Stomach smooth muscle (tissue), 2 donors: Measurements from ENCODE around the gene PRIMA1.
A peak's percentile ranks its signal among the peaks of the same experiment; 100 is the strongest.
"Not testable (repeated sequence)": the region's sequence is repeated elsewhere in the genome, so short reads cannot be mapped to it uniquely, and the experiment has no call there.

Experiments
- H3K27ac ChIP-seq: one replicate; pipeline ENCODE4 v1.7.0; 2013; ENCODE audit warnings: mild to moderate bottlenecking, low read length, inconsistent platforms
- H3K27me3 ChIP-seq, 2 donors: one replicate each; pipeline ENCODE4 v1.7.0; 2013; ENCODE audit warnings: low read length in 2 of 2; ENCODE audit not compliant: insufficient read depth in 2 of 2, control insufficient read depth in 1 of 2
- H3K36me3 ChIP-seq, 2 donors: one replicate each; pipeline ENCODE4 v1.7.0; 2013; ENCODE audit warnings: low read length in 2 of 2; ENCODE audit not compliant: control insufficient read depth in 2 of 2, insufficient read depth in 2 of 2
- H3K4me1 ChIP-seq: one replicate; pipeline ENCODE4 v1.7.0; 2013; ENCODE audit warnings: low read length; ENCODE audit not compliant: control insufficient read depth, insufficient read depth
- H3K4me3 ChIP-seq, 2 donors: one replicate each; pipeline ENCODE4 v1.7.0; 2013; ENCODE audit warnings: low read length in 2 of 2
- H3K9ac ChIP-seq, 2 donors: one replicate each; pipeline ENCODE4 v1.7.0; 2013; ENCODE audit warnings: low read length in 2 of 2, mild to moderate bottlenecking in 1 of 2
- H3K9me3 ChIP-seq, 2 donors: one replicate each; pipeline ENCODE4 v1.7.0; 2013; ENCODE audit warnings: low read length in 2 of 2; ENCODE audit not compliant: control insufficient read depth in 2 of 2
- donor health status: healthy.
- donor health status: Pancreatic carcinoma.

Gene PRIMA1

DNA sequence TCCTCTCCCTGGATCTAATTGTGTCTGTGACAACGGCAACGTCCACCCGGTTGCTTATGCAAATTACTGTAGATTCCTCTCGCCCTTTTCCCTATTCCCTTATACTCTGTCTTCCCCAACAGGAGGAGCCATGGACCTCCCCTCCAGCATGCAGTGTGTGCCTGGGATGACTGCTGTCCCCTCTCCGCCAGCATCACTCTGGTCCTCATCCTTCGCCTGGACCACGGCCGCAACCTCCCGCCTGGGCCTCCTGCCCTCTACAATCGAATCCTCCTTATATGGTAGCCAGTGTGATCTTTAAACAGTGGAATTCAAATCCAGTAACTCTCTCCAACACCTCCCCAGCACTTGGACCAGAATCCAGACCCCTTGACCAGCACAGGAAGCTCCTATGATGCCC lies 30.6 kb upstream of the PRIMA1 start:
- Histone ChIP-seq H3K4me1 (no peaks in the 10 kb centered on the region), H3K27ac (no peak overlapping the region), H3K9me3 (peaks cover 3 to 9% of the 10 kb centered on the region in 2 donors), H3K36me3 (no peaks in the 10 kb centered on the region), H3K4me3 (no peak overlapping the region), H3K27me3 (peaks cover under 1 to 4% of the 10 kb centered on the region in 2 donors), H3K9ac (no peak overlapping the region)

GRCh38 chr14:93811676-93812075 lies 23.4 kb upstream of the PRIMA1 start:
- no peak overlapping the region for H3K4me3 ChIP-seq
- H3K36me3 ChIP-seq, result no peaks in the 10 kb centered on the region
- H3K27ac ChIP-seq, result no peak overlapping the region
- H3K9me3 ChIP-seq, result peaks cover 3 to 13% of the 10 kb centered on the region in 2 donors
- H3K4me1 ChIP-seq, result no peaks in the 10 kb centered on the region
- no peaks in the 10 kb centered on the region for H3K27me3 ChIP-seq
- H3K9ac ChIP-seq, result no peak overlapping the region

DNA sequence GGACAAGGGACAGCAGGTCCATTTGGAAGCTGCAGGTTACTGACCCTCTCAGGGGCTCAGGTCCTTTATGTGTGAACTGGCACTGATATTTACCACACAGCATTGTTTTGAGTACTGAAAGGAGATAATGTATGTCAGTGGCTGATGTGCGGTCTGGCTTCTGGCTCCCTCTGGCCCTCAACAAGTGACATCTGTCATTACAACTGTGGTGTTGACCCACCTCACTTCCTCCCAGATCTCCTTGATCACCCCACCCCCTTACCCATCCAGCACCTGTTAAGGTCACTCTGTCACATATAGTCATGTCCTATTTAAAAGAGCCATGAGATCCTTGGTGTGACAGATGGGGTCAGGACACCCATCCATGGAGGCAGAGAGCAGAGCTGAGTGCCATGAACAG lies 22.7 kb upstream of the PRIMA1 start:
- no peaks in the 10 kb centered on the region for H3K27me3 ChIP-seq
- peaks cover 3 to 13% of the 10 kb centered on the region in 2 donors for H3K9me3 ChIP-seq
- H3K9ac ChIP-seq, result no peak overlapping the region
- no peaks in the 10 kb centered on the region for H3K4me1 ChIP-seq
- H3K36me3 ChIP-seq, result no peaks in the 10 kb centered on the region
- no peak overlapping the region for H3K27ac ChIP-seq
- H3K4me3 ChIP-seq, result no peak overlapping the region

DNA sequence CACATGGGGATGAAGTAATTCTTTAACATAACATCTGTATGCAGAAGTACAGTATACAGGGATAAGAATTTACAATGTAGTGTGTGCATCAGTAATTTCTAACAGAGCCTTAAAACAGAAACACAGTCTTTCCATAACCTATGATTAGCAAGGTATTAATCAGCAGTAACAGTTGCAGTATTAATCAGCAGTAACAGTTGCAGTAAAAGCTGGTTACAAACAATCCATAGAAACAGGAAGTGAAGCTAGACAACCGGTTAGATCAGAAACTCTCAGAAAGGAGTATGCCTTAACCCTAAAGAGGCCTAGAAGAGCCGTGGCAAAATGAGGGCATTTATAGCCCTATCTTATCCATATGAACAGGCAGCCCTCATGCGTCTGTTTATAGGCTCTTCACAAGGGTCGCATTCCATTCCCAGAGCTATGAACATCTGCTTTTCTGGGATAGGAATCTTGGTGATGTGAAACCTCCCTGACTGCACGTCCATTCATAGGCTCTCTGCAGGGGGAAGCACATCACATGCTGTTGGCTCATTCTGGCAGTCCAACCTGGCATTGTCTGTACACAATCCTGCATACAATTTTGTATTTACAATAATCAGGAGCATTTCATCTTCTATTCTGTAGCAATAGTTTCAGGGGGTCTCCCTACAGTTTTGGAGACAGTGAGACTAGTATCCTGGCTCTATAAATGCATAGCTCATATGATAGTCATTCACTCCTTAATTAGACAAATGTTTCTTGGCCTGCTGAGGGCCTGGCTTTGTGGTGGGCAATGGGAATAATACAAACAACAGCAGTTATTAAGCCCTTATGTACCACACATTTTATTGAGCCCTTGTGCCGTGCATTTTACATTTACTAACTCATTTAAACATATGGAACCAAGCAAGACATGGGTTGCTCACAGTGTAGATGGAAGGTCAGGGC lies 21.5 kb upstream of the PRIMA1 start:
- H3K4me1 ChIP-seq, H3K27ac ChIP-seq, H3K4me3 ChIP-seq, H3K27me3 ChIP-seq, H3K36me3 ChIP-seq, H3K9ac ChIP-seq, H3K9me3 ChIP-seq: not testable (repeated sequence)

GRCh38 chr14:93804654-93805053 lies 16.4 kb upstream of the PRIMA1 start:
- H3K9ac ChIP-seq, result no peak overlapping the region
- peaks cover 0 to 4% of the 10 kb centered on the region in 2 donors for H3K9me3 ChIP-seq

DNA sequence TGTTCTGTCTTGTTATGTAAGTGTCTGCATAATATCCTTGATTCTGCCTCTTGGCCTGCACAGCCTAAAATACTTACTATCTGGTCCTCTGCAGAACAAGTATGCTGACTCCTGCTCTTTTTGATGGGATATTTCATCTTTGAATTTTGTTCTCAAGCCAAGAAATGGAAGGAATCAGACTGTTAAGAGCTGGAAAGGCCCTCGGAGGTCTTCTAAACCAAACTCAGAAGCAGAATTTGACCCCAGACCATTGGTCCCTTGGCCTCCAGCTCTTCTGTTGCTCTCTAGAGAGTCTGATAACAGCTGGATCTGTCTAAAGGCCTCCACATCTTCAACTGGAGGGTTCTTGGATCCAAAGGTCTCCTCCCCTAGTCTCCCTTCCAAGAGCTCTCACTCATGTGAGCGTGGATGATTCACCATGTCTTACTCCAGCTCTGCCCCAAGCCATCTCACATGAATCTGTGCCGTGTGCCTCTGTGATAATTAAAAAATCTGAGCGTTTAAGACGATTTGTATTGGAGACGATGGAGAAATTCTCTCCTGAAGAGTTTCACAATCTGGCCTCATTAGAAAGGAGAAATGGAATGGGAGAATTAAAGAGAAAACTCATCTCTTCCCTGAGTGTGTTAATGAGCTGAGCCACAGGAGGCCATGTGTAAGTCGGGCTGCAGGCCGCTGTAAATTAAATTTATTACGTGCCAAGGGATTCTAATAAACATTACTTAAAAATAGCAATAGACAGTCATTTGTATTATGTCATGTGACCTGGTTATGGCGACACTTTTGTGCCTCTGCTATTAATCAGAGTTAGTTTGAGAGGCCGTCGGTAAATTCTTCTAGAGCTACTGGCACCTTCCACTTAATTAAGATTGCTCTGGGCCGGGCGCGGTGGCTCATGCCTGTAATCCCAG lies 15.4 kb upstream of the PRIMA1 start:
- H3K27ac ChIP-seq, result peak overlapping the region; percentile 6
- H3K4me3 ChIP-seq, result no peak overlapping the region
- peaks cover 36% of the 10 kb centered on the region for H3K4me1 ChIP-seq
- H3K9me3 ChIP-seq, result no peaks in the 10 kb centered on the region
- no peak overlapping the region for H3K9ac ChIP-seq
- H3K36me3 ChIP-seq, result no peaks in the 10 kb centered on the region
- H3K27me3 ChIP-seq, result no peaks in the 10 kb centered on the region

More at GRCh38 chr14:93804654-93805053, 16.4 kb upstream of the PRIMA1 start:
- H3K36me3 ChIP-seq, result no peaks in the 10 kb centered on the region
- peaks cover 27% of the 10 kb centered on the region for H3K4me1 ChIP-seq
- no peaks in the 10 kb centered on the region for H3K27me3 ChIP-seq
- H3K4me3 ChIP-seq, result no peak overlapping the region
- H3K27ac ChIP-seq, result no peak overlapping the region

DNA sequence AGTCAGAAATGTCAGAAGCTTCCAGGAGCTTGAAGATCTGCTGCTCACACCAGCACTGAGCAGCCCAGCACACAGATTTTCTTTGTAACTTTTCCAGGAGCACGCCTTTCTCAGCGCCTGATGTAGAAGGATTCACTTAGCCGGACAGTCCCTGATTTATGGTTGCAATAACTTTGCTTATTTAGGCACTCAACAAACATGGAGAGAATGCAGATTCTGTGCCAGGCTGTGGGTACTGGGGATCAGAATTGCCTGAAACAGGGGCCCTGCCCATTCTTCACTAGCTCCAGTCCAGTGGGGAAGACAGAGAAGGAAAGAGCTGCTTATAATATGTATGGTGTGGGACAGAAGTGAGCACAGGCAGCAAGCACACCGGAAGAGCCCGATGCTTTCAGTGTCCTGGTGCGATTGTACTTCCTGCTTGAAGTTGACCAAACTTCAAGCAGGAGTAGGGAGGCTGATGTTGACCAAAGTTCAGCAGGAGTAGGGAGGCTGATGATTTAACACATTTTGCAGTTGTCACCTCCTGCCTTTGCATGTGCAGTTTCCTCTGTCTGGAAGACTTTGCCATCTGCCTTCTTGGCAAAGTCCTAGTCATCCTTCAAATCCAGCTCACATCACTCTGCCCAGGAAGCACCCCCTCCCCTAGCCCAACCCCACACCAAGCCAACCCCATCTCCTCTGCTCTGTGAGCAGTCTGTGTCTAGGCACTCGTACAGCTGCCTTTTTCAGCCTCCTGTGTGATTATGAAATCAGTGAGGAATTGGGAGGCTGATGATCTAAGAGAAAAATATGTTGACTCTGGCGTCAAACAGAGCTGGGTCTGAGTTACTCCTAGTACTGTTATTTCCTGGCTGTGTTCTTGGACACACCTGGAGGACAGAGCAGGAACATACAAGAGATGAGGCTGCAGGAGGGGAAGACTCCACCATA lies 12.0 kb upstream of the PRIMA1 start:
- H3K36me3 ChIP-seq, result no peaks in the 10 kb centered on the region
- H3K9ac ChIP-seq, result peak overlapping the region in 1 of 2 donors; percentile 55
- H3K4me1 ChIP-seq, result peaks cover 42% of the 10 kb centered on the region
- peak overlapping the region; percentile 76 for H3K27ac ChIP-seq
- H3K27me3 ChIP-seq, result peaks cover 0 to 2% of the 10 kb centered on the region in 2 donors
- H3K4me3 ChIP-seq, result peak overlapping the region in 1 of 2 donors; percentile 40
- no peaks in the 10 kb centered on the region for H3K9me3 ChIP-seq

DNA sequence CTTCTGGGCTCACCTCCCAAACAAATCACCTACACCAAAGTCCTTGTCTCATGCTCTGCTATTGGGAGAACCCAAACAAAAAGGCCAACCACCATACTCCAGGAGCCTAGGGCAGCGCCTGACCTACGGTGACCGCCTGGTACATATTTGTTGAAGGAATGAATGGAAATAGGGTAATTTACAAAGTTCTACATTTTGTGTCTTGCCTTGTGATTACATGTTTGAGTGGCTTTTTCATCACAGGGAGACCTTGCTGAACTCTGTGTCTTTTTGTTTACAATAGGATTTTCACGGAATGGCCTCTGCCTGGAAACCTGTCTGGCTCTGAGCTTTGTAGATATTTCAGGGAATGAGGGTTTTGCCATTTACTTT lies 11.3 kb upstream of the PRIMA1 start:
- Histone ChIP-seq H3K9me3 (no peaks in the 10 kb centered on the region), H3K27ac (peak overlapping the region; percentile 76), H3K36me3 (no peaks in the 10 kb centered on the region), H3K4me3 (no peak overlapping the region), H3K9ac (peak overlapping the region in 1 of 2 donors; percentile 21), H3K4me1 (peaks cover 42% of the 10 kb centered on the region), H3K27me3 (peaks cover 0 to 2% of the 10 kb centered on the region in 2 donors)

DNA sequence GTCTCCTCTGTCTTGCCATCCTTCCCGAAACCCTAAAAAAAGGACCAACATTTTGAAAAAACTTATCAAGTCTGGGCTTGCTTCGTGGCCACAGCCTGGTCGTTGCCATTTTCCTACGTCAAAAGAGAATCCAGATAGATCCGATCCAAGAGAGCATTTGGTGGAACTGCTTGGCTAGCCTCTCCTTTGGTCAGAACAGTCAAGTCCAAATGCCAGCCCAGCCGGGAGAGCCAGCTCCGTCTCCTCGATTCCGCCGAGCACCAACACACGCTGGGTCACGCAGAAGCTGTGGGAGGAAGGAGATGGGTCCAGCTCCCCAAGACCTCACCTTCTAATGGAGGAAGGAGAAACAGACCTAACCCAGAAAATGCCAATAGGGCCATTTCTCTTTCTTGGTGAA lies 9.3 kb upstream of the PRIMA1 start:
- peaks cover 0 to 2% of the 10 kb centered on the region in 2 donors for H3K27me3 ChIP-seq

DNA sequence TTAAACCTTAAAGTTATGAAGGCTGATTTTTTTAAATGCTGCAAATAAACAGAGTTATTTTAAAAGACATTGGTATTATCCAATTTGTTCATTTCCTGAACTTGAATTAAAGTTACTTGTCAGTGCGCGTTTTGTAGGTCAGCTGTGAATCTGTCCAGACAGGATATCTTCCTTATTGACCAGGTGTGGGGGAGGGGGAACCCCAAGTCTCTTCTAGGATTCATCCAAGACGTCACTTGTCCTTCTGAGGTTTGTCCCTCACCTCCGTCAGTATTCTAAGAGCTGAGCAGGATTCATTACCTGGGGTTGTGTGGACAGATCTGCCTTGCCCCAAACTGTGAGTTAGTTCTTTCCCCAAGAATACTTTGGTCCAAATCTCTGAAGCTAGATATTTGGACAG lies 8.8 kb upstream of the PRIMA1 start:
- H3K4me1 ChIP-seq, result peaks cover 37% of the 10 kb centered on the region
- no peak overlapping the region for H3K27ac ChIP-seq
- H3K36me3 ChIP-seq, result no peaks in the 10 kb centered on the region
- H3K4me3 ChIP-seq, result no peak overlapping the region
- no peak overlapping the region for H3K9ac ChIP-seq
- H3K27me3 ChIP-seq, result peaks cover 0 to 2% of the 10 kb centered on the region in 2 donors
- H3K9me3 ChIP-seq, result no peaks in the 10 kb centered on the region

More for the DNA sequence above, 9.3 kb upstream of the PRIMA1 start:
- Histone ChIP-seq H3K36me3 (no peaks in the 10 kb centered on the region), H3K4me3 (no peak overlapping the region), H3K27ac (no peak overlapping the region), H3K4me1 (peaks cover 34% of the 10 kb centered on the region), H3K9ac (no peak overlapping the region), H3K9me3 (no peaks in the 10 kb centered on the region)
